Sigmoid colon (tissue), 7 donors: ENCODE results near the gene TRAPPC12. TPM values are rescaled to one million over a fixed set of nuclear protein-coding genes. Genes with fewer than 3 reads are reported as not detected.

ENCODE experiments used
- DNase-seq: peaks from one replicate; pipeline ENCODE4 v3.0.0-alpha.2; 2019
- H3K27ac ChIP-seq, 4 donors: fragments of 200-600 bp; sonication (generic); one replicate each; pipeline ENCODE4 v1.5.1; 2016 to 2019; ENCODE audit warnings: mild to moderate bottlenecking in 1 of 4
- H3K27me3 ChIP-seq, 3 donors: fragments of 200-600 bp; sonication (generic); one replicate each; pipeline ENCODE4 v1.5.1; 2019; ENCODE audit warnings: mild to moderate bottlenecking in 1 of 3
- H3K36me3 ChIP-seq, 4 donors: fragments of 200-600 bp; sonication (generic); one replicate each; pipeline ENCODE4 v1.5.1; 2016 to 2019
- H3K4me1 ChIP-seq, 4 donors: fragments of 200-600 bp; sonication (generic); one replicate each; pipeline ENCODE4 v1.5.1; 2017 to 2019
- H3K4me3 ChIP-seq, 4 donors: fragments of 200-600 bp; sonication (generic); one replicate each; pipeline ENCODE4 v1.5.1; 2017 to 2019; ENCODE audit warnings: mild to moderate bottlenecking in 2 of 4, moderate library complexity in 1 of 4
- H3K9me3 ChIP-seq, 4 donors: fragments of 200-600 bp in 3 of 4; sonication (generic) in 3 of 4; one replicate each; pipeline versions ENCODE4 v1.5.1 to v1.6.1; 2013 to 2019
- EP300 ChIP-seq, 4 donors: sonication (generic); formaldehyde crosslinking; IDR thresholded peaks; one replicate each; pipeline ENCODE4 v1.6.1; 2017; ENCODE audit warnings: antibody characterized with exemption in 4 of 4
- POLR2A ChIP-seq, 2 donors: fragments of 450-650 bp; IDR thresholded peaks; one replicate each; pipeline ENCODE4 v1.6.1; 2016; ENCODE audit warnings: antibody characterized with exemption in 2 of 2, mild to moderate bottlenecking in 2 of 2, moderate library complexity in 2 of 2
- POLR2AphosphoS5 ChIP-seq, 4 donors: sonication (generic); formaldehyde crosslinking; IDR thresholded peaks; one replicate each; pipeline ENCODE4 v1.6.1; 2017; ENCODE audit warnings: antibody characterized with exemption in 4 of 4
- WGBS, 2 donors: extraction: QIAGEN DNeasy Blood & Tissue Kit; methylation state at CpG; one replicate each; pipeline ENCODE4 v1.1.7; 2013; 5-methylcytosine and 5-hydroxymethylcytosine counted together
- intact Hi-C: fragments of 100-400 bp; cut with DNase I; formaldehyde crosslinking; loops from one replicate; pipeline ENCODE4 v1.15.1; 2023
- polyA plus RNA-seq, 3 donors: library from polyadenylated mRNA; stranded (reverse); fragments of 200-250 nt; gene quantifications; one replicate each; pipeline ENCODE4 v1.2.3, GENCODE V29; 2013
- total RNA-seq, 4 donors: library from RNA; depleted of rRNA; stranded (reverse); fragments of >200 nt; gene quantifications; one replicate each; pipeline ENCODE4 v1.1.0, GENCODE V29; 2016
- TF ChIP-seq, protein P1 (sequence below), 4 experiments: fragments of 450-650 bp in 3 of 4; fragments of 200-600 bp in 1 of 4; IDR thresholded peaks; one replicate each; pipeline ENCODE4 v1.5.1; 2016 to 2019; ENCODE audit warnings: antibody characterized with exemption in 4 of 4, mild to moderate bottlenecking in 3 of 4, moderate library complexity in 2 of 4
- donor health status: healthy with polysubstance abuse.
- donor health status: Bipolar disorder and iron deficiency.
- donor health status: healthy.

TRAPPC12 gene
- total and polyA plus RNA-seq, 7 donors: 22.7 to 79.5 (median 50.5) TPM

DNA sequence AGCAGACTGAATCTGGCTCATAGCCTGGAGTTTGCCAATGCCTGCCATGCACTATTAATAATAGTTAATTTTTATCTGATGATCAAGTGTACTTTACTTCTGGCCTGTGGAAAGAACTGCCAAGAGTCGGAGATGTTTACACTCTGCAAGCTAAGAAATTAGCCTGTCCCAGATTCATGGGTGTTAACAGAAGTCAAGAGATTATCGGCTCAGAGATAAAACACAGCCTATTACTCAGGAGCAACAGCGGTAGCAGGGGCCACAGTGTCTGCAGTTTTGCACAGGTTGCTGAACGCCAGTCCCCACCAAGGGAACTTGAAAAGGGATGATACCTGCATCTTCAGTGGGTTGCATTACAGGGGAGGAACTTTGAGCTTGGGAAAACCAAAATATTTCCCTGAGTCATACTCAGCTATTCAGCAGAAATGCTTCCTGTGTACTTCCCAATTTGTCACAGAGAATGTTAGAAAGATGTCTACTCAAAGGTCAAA lies 144.1 kb downstream of the TRAPPC12 start:
- Histone ChIP-seq H3K36me3 (no peaks in the 10 kb centered on the region), H3K9me3 (no peaks in the 10 kb centered on the region), H3K4me3 (peak overlapping the region in 2 of 4 donors; percentile 19 to 20), H3K4me1 (peaks cover 0 to 58% (median 47%) of the 10 kb centered on the region in 4 donors), H3K27ac (peak overlapping the region; percentile 78 to 96 (median 82)), H3K27me3 (no peaks in the 10 kb centered on the region)
- 76 to 87% methylated on average over 4 of the region's 4 CpGs for WGBS, 2 donors
- intact Hi-C loops: no loop called here
- DNase-seq: no peak
- TF ChIP-seq, protein P1, sequence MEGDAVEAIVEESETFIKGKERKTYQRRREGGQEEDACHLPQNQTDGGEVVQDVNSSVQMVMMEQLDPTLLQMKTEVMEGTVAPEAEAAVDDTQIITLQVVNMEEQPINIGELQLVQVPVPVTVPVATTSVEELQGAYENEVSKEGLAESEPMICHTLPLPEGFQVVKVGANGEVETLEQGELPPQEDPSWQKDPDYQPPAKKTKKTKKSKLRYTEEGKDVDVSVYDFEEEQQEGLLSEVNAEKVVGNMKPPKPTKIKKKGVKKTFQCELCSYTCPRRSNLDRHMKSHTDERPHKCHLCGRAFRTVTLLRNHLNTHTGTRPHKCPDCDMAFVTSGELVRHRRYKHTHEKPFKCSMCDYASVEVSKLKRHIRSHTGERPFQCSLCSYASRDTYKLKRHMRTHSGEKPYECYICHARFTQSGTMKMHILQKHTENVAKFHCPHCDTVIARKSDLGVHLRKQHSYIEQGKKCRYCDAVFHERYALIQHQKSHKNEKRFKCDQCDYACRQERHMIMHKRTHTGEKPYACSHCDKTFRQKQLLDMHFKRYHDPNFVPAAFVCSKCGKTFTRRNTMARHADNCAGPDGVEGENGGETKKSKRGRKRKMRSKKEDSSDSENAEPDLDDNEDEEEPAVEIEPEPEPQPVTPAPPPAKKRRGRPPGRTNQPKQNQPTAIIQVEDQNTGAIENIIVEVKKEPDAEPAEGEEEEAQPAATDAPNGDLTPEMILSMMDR (IDR thresholded peaks at IDR 0.05): no peak

DNA sequence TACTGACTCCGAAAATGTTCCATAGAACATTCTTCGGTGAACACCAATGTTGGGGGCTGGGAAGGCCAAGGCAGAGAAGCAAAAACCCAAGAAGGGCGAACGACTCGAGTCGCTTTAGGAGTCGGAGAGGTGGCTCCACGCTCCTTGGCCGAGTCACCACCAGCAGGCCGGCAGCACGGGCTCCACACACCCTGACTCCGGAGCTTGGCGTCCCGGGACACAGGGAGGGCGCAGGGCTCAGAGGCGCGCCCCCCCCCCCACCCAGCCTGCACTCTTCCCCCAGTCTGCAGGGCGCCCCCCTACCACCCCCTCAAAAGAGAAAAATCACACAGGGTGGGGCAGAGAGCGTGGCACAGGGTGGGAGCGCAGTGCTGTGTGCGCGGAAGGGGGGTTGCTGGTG lies 147.4 kb downstream of the TRAPPC12 start:
- peaks cover 0 to 8% (median under 1%) of the 10 kb centered on the region in 4 donors for H3K36me3 ChIP-seq
- H3K27ac ChIP-seq: no peak overlapping the region
- TF ChIP-seq, protein P1 (IDR thresholded peaks at IDR 0.05): no peak
- TF ChIP-seq EP300 (IDR thresholded peaks at IDR 0.05) (no peak), POLR2AphosphoS5 (IDR thresholded peaks at IDR 0.05) (no peak), POLR2A (IDR thresholded peaks at IDR 0.05) (no peak)
- intact Hi-C loops: no loop called here
- no peaks in the 10 kb centered on the region for H3K27me3 ChIP-seq
- 93 to 95% methylated on average over 22 of the region's 22 CpGs for WGBS, 2 donors
- no peaks in the 10 kb centered on the region for H3K9me3 ChIP-seq
- peaks cover 0 to 34% (median 32%) of the 10 kb centered on the region in 4 donors for H3K4me1 ChIP-seq
- DNase-seq: no peak
- H3K4me3 ChIP-seq: no peak overlapping the region

DNA sequence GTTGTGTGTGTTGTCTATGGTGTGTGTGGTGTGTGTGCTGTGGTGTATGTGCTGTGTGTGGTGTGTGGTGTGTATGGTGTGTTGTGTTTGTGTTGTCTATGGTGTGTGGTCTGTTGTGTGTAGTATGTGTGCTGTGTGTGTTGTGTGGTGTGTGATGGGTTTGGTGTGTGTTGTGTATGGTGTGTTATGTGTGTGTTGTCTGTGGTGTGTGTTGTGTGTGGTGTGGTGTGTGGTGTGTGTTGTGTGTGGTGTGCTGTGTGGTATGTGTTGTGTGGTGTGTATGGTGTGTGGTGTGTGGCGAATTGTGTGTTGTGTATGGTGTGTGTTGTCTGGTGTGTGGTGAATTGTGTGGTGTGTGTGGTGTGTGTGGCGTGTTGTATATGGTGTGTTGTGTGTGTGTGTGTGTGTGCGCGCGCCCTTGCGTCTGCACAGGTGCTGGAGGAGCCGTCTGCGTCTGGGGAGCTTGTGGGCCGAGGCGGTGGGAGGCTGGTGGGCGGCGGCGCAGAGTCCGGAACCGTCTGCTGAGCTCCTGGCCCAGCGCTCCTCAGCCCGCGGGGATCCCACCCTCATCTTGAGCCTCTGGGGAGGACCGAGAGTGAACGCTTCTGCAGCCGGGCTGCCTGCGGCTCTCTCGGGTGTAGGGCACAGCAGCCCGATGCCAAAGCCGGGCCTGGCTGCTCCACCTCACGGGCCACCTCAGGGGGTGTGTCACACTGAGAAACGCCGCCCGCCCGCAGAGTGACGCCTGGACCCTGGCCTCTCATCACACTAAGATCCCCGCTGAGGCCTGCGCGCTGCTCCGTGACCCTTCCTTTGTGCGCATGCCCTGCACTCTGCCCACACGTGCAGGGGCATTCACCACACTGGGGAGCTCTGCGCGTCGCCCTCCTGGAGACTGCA lies 148.6 kb downstream of the TRAPPC12 start:
- TF ChIP-seq, protein P1 (IDR thresholded peaks at IDR 0.05): no peak
- TF ChIP-seq EP300 (IDR thresholded peaks at IDR 0.05) (no peak), POLR2AphosphoS5 (IDR thresholded peaks at IDR 0.05) (no peak), POLR2A (IDR thresholded peaks at IDR 0.05) (no peak)
- intact Hi-C loops: no loop called here
- WGBS, 2 donors: 87 to 94% methylated on average over 40 of the region's 40 CpGs

More for the DNA sequence above, 148.6 kb downstream of the TRAPPC12 start:
- Histone ChIP-seq H3K4me1 (peaks cover 0 to 33% (median 28%) of the 10 kb centered on the region in 4 donors), H3K27ac (no peak overlapping the region), H3K36me3 (peaks cover 0 to 13% (median 5%) of the 10 kb centered on the region in 4 donors), H3K9me3 (no peaks in the 10 kb centered on the region), H3K27me3 (no peaks in the 10 kb centered on the region), H3K4me3 (no peak overlapping the region)
- DNase-seq: no peak

Other genes with a start within 250 kb of the TRAPPC12 start
- 10 to 100 TPM; 12.2 to 20.0 (median 14.7) TPM for gene EIPR1, start 1.9 kb upstream of the TRAPPC12 start, total RNA-seq
- gene EIPR1, start 1.9 kb upstream of the TRAPPC12 start, polyA plus RNA-seq: 10 to 100 TPM; 21.6 to 27.0 (median 23.8) TPM
- 100 to 1,000 TPM in 1 of 4 donors, 10 to 100 TPM in 3; 35.7 to 104 (median 77.1) TPM for gene ADI1, start 139.8 kb downstream of the TRAPPC12 start, total RNA-seq
- gene ADI1, start 139.8 kb downstream of the TRAPPC12 start, polyA plus RNA-seq: 100 to 1,000 TPM in 2 of 3 donors, 10 to 100 TPM in 1; 47.4 to 114 (median 111) TPM
- 10 to 100 TPM; 20.5 to 28.4 (median 23.9) TPM for gene RNASEH1, start 178.6 kb downstream of the TRAPPC12 start, total RNA-seq
- gene RNASEH1, start 178.6 kb downstream of the TRAPPC12 start, polyA plus RNA-seq: 10 to 100 TPM; 10.4 to 18.4 (median 10.8) TPM
- gene RPS7, start 195.6 kb downstream of the TRAPPC12 start, total RNA-seq: 1,000 to 10,000 TPM; 4,404 to 6,289 (median 5,620) TPM
- 1,000 to 10,000 TPM; 1,874 to 3,184 (median 2,304) TPM for gene RPS7, start 195.6 kb downstream of the TRAPPC12 start, polyA plus RNA-seq
- 1 to 10 TPM; 2.3 to 8.2 (median 3.1) TPM for gene COLEC11, start 215.4 kb downstream of the TRAPPC12 start, total RNA-seq
- 1 to 10 TPM in 2 of 3 donors, under 1 TPM in 1; 0.92 to 3.0 (median 1.3) TPM for gene COLEC11, start 215.4 kb downstream of the TRAPPC12 start, polyA plus RNA-seq